Panc1 (cell line): ENCODE measurements around the gene ADAM12. TPM values are rescaled to one million over a fixed set of nuclear protein-coding genes. Genes with fewer than 3 reads are reported as not detected.

Source experiments
- ATAC-seq: fragments of 200-7000 bp; cut with Tn5 transposase; 2 replicates; pipeline ENCODE4 v1.9.1; 2020; ENCODE audit warnings: mild to moderate bottlenecking, moderate library complexity
- BruUV-seq: library from RNA; stranded (reverse); fragments of 400-500 nt; replicated peaks from 2 replicates; lab custom pipeline; 2021; lab: Mats Ljungman, UMichigan
- CTCF ChIA-PET: fragments of 300-600 bp; sonication (Branson Sonifier 250); formaldehyde crosslinking; loops from one replicate; lab custom pipeline; 2022; ENCODE audit warnings: antibody characterized with exemption; lab: Charles Lee
- POLR2A ChIA-PET: fragments of 300-600 bp; sonication (Branson Sonifier 250); formaldehyde crosslinking; loops from one replicate; lab custom pipeline; 2022; ENCODE audit warnings: antibody characterized with exemption; lab: Charles Lee
- DNase-seq: peaks from one replicate; pipeline ENCODE4 v3.0.0-alpha.2; 2010; ENCODE audit warnings: low read depth, low spot score
- H3K27ac ChIP-seq: 2 replicates; pipeline ENCODE4 v1.5.1; 2011; ENCODE audit warnings: mild to moderate bottlenecking, low read length, inconsistent platforms
- H3K27me3 ChIP-seq: fragments of 200-500 bp; sonication (Bioruptor generic); 2 replicates; pipeline ENCODE4 v1.6.0; 2014; ENCODE audit warnings: low read length, inconsistent platforms; ENCODE audit not compliant: control insufficient read depth, insufficient read depth
- H3K36me3 ChIP-seq: fragments of 200-500 bp; sonication (Bioruptor generic); 2 replicates; pipeline ENCODE4 v1.5.1; 2014; ENCODE audit warnings: inconsistent platforms, mild to moderate bottlenecking, low read length, moderate library complexity; ENCODE audit not compliant: control insufficient read depth, insufficient read depth
- H3K4me1 ChIP-seq: 2 replicates; pipeline ENCODE4 v1.5.1; 2011; ENCODE audit warnings: inconsistent platforms, mild to moderate bottlenecking, low read length, moderate library complexity; ENCODE audit not compliant: control insufficient read depth, insufficient read depth
- H3K4me3 ChIP-seq, 2 experiments: 2 replicates each; pipeline ENCODE4 v1.5.1; 2011 to 2012; ENCODE audit warnings: low read depth in 2 of 2, low read length in 2 of 2, mild to moderate bottlenecking in 2 of 2, inconsistent platforms in 1 of 2, moderate library complexity in 1 of 2
- H3K9me3 ChIP-seq: fragments of 200-500 bp; sonication (Bioruptor generic); 2 replicates; pipeline ENCODE4 v1.5.1; 2014; ENCODE audit warnings: low read depth, mild to moderate bottlenecking, inconsistent platforms, low read length, moderate library complexity; ENCODE audit not compliant: control insufficient read depth, insufficient read depth
- CTCF ChIP-seq: fragments of 450-650 bp; IDR thresholded peaks from 2 replicates; pipeline ENCODE4 v1.5.1; 2017; ENCODE audit warnings: mild to moderate bottlenecking
- POLR2AphosphoS5 ChIP-seq: IDR thresholded peaks from 2 replicates; pipeline ENCODE4 v1.6.1; 2012; ENCODE audit warnings: mild to moderate bottlenecking, low read depth, low read length, moderate library complexity
- REST ChIP-seq, 2 experiments: IDR thresholded peaks; 2 replicates each; pipeline ENCODE4 v1.6.1; 2011 to 2012; ENCODE audit warnings: low read depth in 2 of 2, control low read depth in 1 of 2, low read length in 1 of 2, mild to moderate bottlenecking in 1 of 2, moderate library complexity in 1 of 2; ENCODE audit not compliant: insufficient read depth in 1 of 2
- SIN3A ChIP-seq: IDR thresholded peaks from 2 replicates; pipeline ENCODE4 v1.6.1; 2012; ENCODE audit warnings: low read depth, mild to moderate bottlenecking, low read length, moderate library complexity, borderline replicate concordance; ENCODE audit not compliant: insufficient read depth
- TCF7L2 ChIP-seq: IDR thresholded peaks from 2 replicates; pipeline ENCODE4 v1.6.1; 2011; ENCODE audit warnings: mild to moderate bottlenecking, low read depth, low read length, inconsistent platforms
- in situ Hi-C: cut with HindIII; loops from 2 replicates; pipeline ENCODE4 v1.10.0; 2016; ENCODE audit warnings: low sequenced_read_pairs, low pct_unique_long_range_greater_than_20kb
- intact Hi-C: fragments of 100-400 bp; cut with micrococcal nuclease; formaldehyde crosslinking; loops from one replicate; pipeline ENCODE4 v1.10.0; 2022; ENCODE audit not compliant: unreplicated experiment
- total RNA-seq: library from RNA; stranded (reverse); gene quantifications from one replicate; pipeline ENCODE4 v1.2.1, GENCODE V29; 2021; ENCODE audit not compliant: unreplicated experiment

ADAM12 gene
- total RNA-seq, 1 experiment from 2014 or later: 0.10 TPM

- ATAC-seq (no peak), DNase-seq (no peak)
- ChIA-PET POLR2A (no interaction called here), CTCF (no interaction called here)
- intact Hi-C loops: no loop called here
- TF ChIP-seq REST (IDR thresholded peaks at IDR 0.05; ENCODE audit: insufficient read depth in 1 of 2, low read depth in 2 of 2, low read length in 1 of 2) (no peak), SIN3A (no peak), CTCF (no peak), TCF7L2 (no peak), POLR2AphosphoS5 (no peak)
- in situ Hi-C loops: no loop called here
- Histone ChIP-seq H3K36me3 (no peaks in the 10 kb centered on the region), H3K27me3 (no peaks in the 10 kb centered on the region), H3K4me3 (no peak overlapping the region), H3K27ac (no peak overlapping the region), H3K4me1 (no peaks in the 10 kb centered on the region), H3K9me3 (peaks cover 8% of the 10 kb centered on the region; the same call in 1 of the 2 replicates)
- BruUV-seq: no TSS peak
Measured at GRCh38 chr10:126425032-126425431, 36.8 kb upstream of the ADAM12 start.

- intact Hi-C loops (no loop called here), in situ Hi-C loops (no loop called here)
- ChIA-PET CTCF (no interaction called here), POLR2A (no interaction called here)
- Histone ChIP-seq H3K27me3 (no peaks in the 10 kb centered on the region), H3K27ac (no peak overlapping the region), H3K36me3 (no peaks in the 10 kb centered on the region), H3K4me1 (no peaks in the 10 kb centered on the region), H3K9me3 (peaks cover 8% of the 10 kb centered on the region; the same call in 1 of the 2 replicates), H3K4me3 (no peak overlapping the region)
- no TSS peak for BruUV-seq
- DNase-seq: no peak
- no peak for ATAC-seq
- no peak for TF ChIP-seq SIN3A
- TF ChIP-seq TCF7L2: no peak
- no peak for TF ChIP-seq REST (IDR thresholded peaks at IDR 0.05; ENCODE audit: insufficient read depth in 1 of 2, low read depth in 2 of 2, low read length in 1 of 2)
- TF ChIP-seq POLR2AphosphoS5: no peak
- no peak for TF ChIP-seq CTCF
Measured at GRCh38 chr10:126423732-126424491, 35.6 kb upstream of the ADAM12 start.
